ENCODE results near the gene NFKB2. TPM values are rescaled to one million over a fixed set of nuclear protein-coding genes. Genes with fewer than 3 reads are reported as not detected.

NFKB2 gene
- total and polyA plus RNA-seq, 2 of the 8 experiments (the other 6 are each of a cell fraction or from before 2014, with no cell fraction given), result 20.4 to 31.4 TPM

DNA sequence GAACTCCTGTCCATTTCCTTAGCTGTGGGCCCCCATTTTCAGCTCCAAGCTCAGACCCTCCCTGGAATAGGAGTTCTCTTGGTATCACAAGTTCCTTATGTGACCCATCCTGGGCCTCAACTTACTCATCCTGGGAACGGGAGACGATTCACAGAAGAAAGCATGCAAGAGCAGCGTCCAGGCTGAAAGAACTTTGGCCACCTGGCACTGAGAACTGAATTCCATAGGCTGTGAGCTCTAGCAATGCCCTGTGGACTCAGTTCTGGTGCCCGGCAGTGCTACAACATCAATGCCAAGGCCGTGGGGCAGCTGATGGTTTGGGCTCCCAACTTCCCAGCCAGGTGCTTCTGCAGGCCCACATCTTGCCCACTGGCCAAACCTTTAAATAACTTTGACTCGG, 40.8 kb downstream of the NFKB2 start (continued):
- TF ChIP-seq, protein P1, sequence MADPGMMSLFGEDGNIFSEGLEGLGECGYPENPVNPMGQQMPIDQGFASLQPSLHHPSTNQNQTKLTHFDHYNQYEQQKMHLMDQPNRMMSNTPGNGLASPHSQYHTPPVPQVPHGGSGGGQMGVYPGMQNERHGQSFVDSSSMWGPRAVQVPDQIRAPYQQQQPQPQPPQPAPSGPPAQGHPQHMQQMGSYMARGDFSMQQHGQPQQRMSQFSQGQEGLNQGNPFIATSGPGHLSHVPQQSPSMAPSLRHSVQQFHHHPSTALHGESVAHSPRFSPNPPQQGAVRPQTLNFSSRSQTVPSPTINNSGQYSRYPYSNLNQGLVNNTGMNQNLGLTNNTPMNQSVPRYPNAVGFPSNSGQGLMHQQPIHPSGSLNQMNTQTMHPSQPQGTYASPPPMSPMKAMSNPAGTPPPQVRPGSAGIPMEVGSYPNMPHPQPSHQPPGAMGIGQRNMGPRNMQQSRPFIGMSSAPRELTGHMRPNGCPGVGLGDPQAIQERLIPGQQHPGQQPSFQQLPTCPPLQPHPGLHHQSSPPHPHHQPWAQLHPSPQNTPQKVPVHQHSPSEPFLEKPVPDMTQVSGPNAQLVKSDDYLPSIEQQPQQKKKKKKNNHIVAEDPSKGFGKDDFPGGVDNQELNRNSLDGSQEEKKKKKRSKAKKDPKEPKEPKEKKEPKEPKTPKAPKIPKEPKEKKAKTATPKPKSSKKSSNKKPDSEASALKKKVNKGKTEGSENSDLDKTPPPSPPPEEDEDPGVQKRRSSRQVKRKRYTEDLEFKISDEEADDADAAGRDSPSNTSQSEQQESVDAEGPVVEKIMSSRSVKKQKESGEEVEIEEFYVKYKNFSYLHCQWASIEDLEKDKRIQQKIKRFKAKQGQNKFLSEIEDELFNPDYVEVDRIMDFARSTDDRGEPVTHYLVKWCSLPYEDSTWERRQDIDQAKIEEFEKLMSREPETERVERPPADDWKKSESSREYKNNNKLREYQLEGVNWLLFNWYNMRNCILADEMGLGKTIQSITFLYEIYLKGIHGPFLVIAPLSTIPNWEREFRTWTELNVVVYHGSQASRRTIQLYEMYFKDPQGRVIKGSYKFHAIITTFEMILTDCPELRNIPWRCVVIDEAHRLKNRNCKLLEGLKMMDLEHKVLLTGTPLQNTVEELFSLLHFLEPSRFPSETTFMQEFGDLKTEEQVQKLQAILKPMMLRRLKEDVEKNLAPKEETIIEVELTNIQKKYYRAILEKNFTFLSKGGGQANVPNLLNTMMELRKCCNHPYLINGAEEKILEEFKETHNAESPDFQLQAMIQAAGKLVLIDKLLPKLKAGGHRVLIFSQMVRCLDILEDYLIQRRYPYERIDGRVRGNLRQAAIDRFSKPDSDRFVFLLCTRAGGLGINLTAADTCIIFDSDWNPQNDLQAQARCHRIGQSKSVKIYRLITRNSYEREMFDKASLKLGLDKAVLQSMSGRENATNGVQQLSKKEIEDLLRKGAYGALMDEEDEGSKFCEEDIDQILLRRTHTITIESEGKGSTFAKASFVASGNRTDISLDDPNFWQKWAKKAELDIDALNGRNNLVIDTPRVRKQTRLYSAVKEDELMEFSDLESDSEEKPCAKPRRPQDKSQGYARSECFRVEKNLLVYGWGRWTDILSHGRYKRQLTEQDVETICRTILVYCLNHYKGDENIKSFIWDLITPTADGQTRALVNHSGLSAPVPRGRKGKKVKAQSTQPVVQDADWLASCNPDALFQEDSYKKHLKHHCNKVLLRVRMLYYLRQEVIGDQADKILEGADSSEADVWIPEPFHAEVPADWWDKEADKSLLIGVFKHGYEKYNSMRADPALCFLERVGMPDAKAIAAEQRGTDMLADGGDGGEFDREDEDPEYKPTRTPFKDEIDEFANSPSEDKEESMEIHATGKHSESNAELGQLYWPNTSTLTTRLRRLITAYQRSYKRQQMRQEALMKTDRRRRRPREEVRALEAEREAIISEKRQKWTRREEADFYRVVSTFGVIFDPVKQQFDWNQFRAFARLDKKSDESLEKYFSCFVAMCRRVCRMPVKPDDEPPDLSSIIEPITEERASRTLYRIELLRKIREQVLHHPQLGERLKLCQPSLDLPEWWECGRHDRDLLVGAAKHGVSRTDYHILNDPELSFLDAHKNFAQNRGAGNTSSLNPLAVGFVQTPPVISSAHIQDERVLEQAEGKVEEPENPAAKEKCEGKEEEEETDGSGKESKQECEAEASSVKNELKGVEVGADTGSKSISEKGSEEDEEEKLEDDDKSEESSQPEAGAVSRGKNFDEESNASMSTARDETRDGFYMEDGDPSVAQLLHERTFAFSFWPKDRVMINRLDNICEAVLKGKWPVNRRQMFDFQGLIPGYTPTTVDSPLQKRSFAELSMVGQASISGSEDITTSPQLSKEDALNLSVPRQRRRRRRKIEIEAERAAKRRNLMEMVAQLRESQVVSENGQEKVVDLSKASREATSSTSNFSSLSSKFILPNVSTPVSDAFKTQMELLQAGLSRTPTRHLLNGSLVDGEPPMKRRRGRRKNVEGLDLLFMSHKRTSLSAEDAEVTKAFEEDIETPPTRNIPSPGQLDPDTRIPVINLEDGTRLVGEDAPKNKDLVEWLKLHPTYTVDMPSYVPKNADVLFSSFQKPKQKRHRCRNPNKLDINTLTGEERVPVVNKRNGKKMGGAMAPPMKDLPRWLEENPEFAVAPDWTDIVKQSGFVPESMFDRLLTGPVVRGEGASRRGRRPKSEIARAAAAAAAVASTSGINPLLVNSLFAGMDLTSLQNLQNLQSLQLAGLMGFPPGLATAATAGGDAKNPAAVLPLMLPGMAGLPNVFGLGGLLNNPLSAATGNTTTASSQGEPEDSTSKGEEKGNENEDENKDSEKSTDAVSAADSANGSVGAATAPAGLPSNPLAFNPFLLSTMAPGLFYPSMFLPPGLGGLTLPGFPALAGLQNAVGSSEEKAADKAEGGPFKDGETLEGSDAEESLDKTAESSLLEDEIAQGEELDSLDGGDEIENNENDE (IDR thresholded peaks at IDR 0.05; ENCODE audit: insufficient replicate concordance, low read length), result no peak
- no peak for TF ChIP-seq RAD21 (IDR thresholded peaks at IDR 0.05 in 1 of 2, conservative IDR thresholded peaks at IDR 0.05 in 1 of 2; ENCODE audit: low read depth in 2 of 2, low read length in 2 of 2)
- TF ChIP-seq CHD1 (IDR thresholded peaks at IDR 0.05; ENCODE audit: low read depth, low read length), result no peak
- no peak for TF ChIP-seq KDM4A (IDR thresholded peaks at IDR 0.05; ENCODE audit: low read depth, low read length, severe bottlenecking)
- TF ChIP-seq EZH2 (IDR thresholded peaks at IDR 0.05; ENCODE audit: low read depth, low read length, severe bottlenecking), result no peak
- no peak for TF ChIP-seq SIX5 (IDR thresholded peaks at IDR 0.05; ENCODE audit: low read depth, low read length)
- no peak for TF ChIP-seq POLR2A (IDR thresholded peaks at IDR 0.05; ENCODE audit: control extremely low read depth in 1 of 2, low read depth in 2 of 2, low read length in 2 of 2)
- no peak for TF ChIP-seq CBX5 (IDR thresholded peaks at IDR 0.05; ENCODE audit: low read depth, low read length)
- TF ChIP-seq POLR2AphosphoS5 (IDR thresholded peaks at IDR 0.05; ENCODE audit: low read depth, low read length), result no peak
